Stimulated activated memory B cell treated with anti-CD40 and anti-IgM and Interleukin-4, amounts not matched to agents 10 μg/mL and 1 μg/mL and 100 μg/mL, for 72 hours (primary cell): Measurements from ENCODE around the gene DDX54.
A peak's percentile ranks its signal among the peaks of the same experiment; 100 is the strongest.

ENCODE experiments used
- ATAC-seq: fragments of 150-1000 bp; cut with Tn5 transposase; 2 replicates; pipeline ENCODE4 v1.10.0; 2021
- H3K27ac Mint-ChIP-seq: one replicate; pipeline ENCODE4 v1.8.0; 2022; ENCODE audit warnings: mild to moderate bottlenecking, mixed read lengths
- H3K27me3 Mint-ChIP-seq: one replicate; pipeline ENCODE4 v1.8.0; 2022; ENCODE audit warnings: mixed read lengths
- H3K36me3 Mint-ChIP-seq: one replicate; pipeline ENCODE4 v1.8.0; 2022; ENCODE audit warnings: mixed read lengths
- H3K4me1 Mint-ChIP-seq: one replicate; pipeline ENCODE4 v1.8.0; 2022; ENCODE audit warnings: mixed read lengths
- H3K4me3 Mint-ChIP-seq: one replicate; pipeline ENCODE4 v1.8.0; 2022; ENCODE audit warnings: mild to moderate bottlenecking, moderate library complexity, mixed read lengths
- H3K9me3 Mint-ChIP-seq: one replicate; pipeline ENCODE4 v1.8.0; 2022; ENCODE audit warnings: mixed read lengths

The DDX54 gene

DNA sequence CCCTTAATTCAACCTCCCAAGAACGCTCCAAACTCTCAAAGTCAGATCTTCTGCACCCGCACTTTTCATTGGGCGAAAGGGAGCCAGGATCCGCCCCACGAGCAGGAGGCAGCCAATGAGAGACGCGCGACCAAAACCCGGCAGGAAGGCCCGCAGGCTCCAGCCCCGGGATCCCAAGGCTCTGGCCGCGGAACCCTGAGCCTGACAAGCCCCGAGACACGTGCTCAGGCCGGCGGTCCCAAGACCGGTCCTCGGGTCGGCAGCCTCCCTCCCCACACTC lies 438 bp downstream of the DDX54 start:
- Mint-ChIP-seq H3K36me3 (peaks cover 40% of the 10 kb centered on the region), H3K4me3 (peak overlapping the region; percentile 88), H3K9me3 (no peaks in the 10 kb centered on the region), H3K27ac (peak overlapping the region; percentile 97), H3K4me1 (peaks cover 26% of the 10 kb centered on the region), H3K27me3 (no peaks in the 10 kb centered on the region)
- peak; percentile 93 for ATAC-seq

DNA sequence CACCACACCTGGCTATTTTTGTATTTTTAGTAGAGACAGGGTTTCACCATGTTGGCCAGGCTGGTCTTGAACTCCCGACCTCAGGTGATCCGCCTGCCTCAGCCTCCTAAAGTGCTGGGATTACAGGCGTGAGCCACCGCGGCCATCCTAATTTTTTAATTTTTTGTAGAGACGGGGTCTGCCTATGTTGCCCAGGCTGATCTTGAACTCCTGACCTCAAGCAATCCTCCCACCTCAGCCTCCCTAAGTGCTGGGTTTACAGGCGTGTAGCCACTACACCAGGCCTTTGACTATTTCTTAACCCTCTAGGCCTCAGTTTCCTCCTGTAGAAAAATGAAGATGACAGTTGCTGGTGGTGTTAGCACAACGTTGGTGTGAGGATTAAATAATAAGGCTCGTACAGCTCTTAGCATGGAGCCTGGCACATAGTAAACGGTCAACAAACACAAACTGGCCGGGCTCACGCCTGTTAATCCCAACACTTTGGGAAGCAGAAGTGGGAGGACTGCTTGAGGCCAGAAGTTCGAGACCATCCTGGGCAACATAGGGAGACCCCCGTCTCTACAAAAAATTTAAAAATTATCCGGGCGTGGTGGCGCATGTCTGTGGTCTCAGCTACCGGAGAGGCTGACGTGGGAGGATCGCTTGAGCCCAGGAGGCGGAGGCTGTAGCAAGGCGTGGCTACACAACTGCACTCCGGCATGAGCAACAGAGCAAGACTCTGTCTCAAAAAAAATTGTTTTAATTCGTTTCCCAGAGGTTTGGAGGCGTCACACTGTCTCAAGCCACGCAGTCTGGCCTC lies 979 bp downstream of the DDX54 start:
- Mint-ChIP-seq H3K4me1 (peaks cover 26% of the 10 kb centered on the region), H3K27ac (peak overlapping the region; percentile 97), H3K4me3 (peak overlapping the region; percentile 88), H3K9me3 (no peaks in the 10 kb centered on the region), H3K36me3 (peaks cover 43% of the 10 kb centered on the region), H3K27me3 (no peaks in the 10 kb centered on the region)
- ATAC-seq, result peak; percentile 76

DNA sequence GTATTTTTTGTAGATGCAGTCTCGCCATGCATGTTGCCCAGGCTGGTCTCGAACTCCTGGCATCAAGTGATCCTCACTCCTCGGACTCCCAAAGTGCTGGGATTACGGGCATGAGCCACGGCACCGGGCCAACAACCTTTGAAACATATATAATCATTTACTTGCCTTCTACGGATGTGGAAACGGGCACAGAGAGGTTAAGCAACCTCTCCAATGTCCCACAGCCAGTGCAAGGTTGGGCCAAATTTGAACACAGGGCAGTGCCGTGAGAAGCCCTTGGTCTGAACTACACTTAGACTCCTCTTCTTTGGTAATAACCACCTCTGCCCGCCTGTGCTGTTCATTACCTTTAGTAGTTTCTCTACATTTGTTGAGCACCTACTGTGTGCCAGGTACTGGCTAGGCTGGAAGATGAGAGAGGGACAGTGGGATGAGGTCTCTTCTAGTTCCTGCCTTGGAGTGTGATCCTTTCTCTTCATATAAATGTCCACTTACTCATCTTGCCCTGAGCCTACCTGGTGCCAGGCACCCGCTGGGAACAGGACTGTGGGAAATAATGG lies 2.2 kb downstream of the DDX54 start:
- Mint-ChIP-seq H3K36me3 (peaks cover 51% of the 10 kb centered on the region), H3K27ac (peak overlapping the region; percentile 97), H3K4me3 (no peak overlapping the region), H3K4me1 (peaks cover 26% of the 10 kb centered on the region), H3K27me3 (no peaks in the 10 kb centered on the region), H3K9me3 (no peaks in the 10 kb centered on the region)
- no peak for ATAC-seq

DNA sequence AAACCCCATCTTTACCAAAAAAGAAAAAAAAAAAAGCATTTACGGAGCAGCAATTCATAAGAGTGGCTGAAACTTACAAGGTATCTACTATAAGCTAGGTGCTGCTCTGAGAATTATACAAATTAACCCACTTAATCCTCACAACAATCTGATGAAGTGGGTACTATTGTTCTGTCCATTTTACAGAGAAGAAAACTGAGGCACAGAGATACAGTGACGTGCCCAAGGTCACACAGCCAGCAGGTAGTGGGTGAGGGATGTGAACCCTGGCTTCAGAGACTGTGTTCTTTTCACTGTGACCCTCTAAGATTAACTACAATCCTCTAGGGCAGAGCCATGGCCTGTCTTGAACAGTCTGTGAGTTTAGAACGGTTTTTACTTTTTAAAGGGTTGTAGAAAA lies 3.3 kb downstream of the DDX54 start:
- H3K4me3 Mint-ChIP-seq, result no peak overlapping the region
- peaks cover 57% of the 10 kb centered on the region for H3K36me3 Mint-ChIP-seq
- ATAC-seq, result no peak
- H3K4me1 Mint-ChIP-seq, result peaks cover 20% of the 10 kb centered on the region
- peaks cover 2% of the 10 kb centered on the region for H3K9me3 Mint-ChIP-seq
- no peaks in the 10 kb centered on the region for H3K27me3 Mint-ChIP-seq
- peak overlapping the region; percentile 22 for H3K27ac Mint-ChIP-seq

DNA sequence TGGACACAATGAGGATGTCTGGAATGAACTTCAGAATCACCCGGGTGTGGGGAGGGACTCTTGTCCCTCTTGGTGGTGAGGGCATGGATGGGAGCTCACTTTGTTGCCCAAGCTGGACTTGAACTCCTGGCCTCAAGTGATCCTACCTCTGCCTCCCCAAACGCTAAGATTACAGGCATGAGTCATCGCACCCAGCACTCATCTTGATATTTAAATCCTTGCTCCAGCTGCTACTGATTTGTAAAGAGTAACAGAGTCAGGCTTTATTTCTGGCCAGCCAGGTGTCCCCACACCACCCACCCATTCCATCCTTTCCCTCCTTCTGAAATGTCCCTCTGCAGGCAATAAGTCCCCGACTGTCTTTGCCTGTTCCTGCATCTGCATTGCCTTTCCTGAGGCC lies 4.9 kb downstream of the DDX54 start:
- no peak for ATAC-seq
- peaks cover 9% of the 10 kb centered on the region for H3K4me1 Mint-ChIP-seq
- peaks cover 61% of the 10 kb centered on the region for H3K36me3 Mint-ChIP-seq
- H3K27me3 Mint-ChIP-seq, result no peaks in the 10 kb centered on the region
- peaks cover 2% of the 10 kb centered on the region for H3K9me3 Mint-ChIP-seq
- no peak overlapping the region for H3K4me3 Mint-ChIP-seq
- peak overlapping the region; percentile 30 for H3K27ac Mint-ChIP-seq

DNA sequence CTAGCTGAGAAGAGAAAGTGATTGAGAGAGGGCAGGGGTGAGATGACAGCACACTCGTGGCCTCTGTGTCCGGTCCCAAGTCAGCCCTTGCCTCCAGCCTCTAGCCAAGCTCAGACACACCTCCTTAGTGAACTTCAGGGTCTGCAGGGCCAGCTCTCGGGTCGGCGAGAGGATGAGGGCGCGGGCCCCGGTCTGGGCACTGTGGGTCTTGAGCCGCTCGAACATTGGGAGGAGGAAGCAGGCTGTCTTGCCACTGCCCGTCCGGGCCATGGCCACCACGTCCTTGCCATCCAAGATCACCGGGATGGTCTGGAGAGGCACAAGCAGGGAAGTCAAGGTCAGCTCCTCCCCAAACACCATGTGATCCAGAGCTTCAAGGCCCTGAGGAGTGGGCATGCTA lies 6.3 kb downstream of the DDX54 start:
- Mint-ChIP-seq H3K4me3 (no peak overlapping the region), H3K4me1 (peaks cover 15% of the 10 kb centered on the region), H3K27me3 (no peaks in the 10 kb centered on the region), H3K36me3 (peaks cover 71% of the 10 kb centered on the region), H3K27ac (peak overlapping the region; percentile 46), H3K9me3 (peaks cover 2% of the 10 kb centered on the region)
- no peak for ATAC-seq

DNA sequence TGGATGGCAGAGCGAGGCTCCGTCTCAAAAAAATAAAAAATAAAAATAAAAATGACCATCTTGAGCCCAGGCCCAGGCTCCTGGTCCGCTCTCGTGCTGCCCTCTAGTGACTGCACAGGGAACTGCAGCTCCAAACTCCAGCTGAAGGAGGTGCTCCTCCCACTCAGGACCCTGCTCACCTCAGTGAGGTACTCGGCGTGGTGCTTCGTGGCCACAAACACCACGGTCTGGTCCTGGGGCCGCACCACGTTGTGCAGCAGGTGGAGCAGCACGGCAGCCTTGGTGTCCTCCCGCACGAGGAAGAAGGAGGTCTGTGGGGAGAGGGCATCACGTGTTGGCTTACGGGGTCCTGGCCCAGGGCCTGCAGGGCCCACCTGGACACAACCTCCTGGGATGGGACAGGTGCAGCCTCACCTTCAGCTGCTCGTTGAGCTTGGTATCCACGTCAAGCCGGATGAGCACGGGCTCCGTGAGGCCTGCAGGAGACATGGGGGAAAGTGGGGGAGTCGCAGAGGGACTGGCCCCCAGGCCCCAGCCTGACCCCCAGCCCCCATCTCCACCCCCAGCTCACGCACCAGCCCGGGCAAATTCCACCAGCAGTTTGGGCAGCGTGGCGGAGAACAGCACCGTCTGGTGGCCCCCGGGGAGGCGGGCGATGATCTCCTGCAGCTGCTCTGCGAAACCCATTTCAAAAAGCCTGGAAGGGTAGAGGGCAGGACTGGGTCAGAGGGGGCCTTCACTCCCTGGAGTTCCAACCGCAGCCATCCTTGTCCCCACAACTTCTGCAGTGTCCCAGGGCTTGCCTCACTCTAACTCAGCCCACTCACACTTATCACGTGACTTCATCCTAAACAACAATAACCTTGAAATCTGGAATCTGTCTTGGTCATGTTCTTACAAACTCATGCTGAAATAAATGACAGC lies 10.6 kb downstream of the DDX54 start:
- no peak overlapping the region for H3K4me3 Mint-ChIP-seq
- peaks cover 88% of the 10 kb centered on the region for H3K36me3 Mint-ChIP-seq
- peak overlapping the region; percentile 22 for H3K27ac Mint-ChIP-seq
- H3K27me3 Mint-ChIP-seq, result no peaks in the 10 kb centered on the region
- H3K4me1 Mint-ChIP-seq, result peaks cover 19% of the 10 kb centered on the region
- H3K9me3 Mint-ChIP-seq, result peaks cover 2% of the 10 kb centered on the region
- peak; percentile 70 for ATAC-seq

DNA sequence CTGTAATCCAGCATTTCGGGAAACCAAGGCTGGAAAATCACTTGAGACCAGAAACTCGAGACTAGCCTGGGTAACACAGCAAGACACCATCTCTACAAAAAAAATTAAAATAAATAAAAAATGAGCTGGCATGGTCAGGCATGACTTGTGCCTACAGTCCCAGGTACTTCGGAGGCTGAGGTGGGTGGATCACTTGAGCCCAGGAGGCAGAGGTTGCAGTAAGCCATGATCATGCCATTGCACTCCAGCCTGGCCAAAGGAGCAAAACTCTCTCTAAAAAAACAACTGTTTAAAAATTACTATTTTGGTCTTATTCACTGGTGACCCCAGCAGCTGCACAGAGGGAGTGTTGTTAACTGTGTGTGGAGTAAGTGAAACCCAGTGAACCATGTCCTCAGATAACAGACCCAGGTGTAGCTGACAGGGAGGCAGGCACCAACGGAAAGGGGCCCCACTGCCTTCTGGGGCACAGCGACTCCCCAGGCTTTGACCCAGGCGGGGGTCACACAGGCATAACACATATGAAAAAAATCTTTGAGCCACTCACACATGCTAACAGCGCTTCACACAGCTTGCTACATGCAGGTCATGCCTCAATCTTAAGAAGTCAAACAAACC lies 12.1 kb downstream of the DDX54 start:
- peak overlapping the region; percentile 55 for H3K27ac Mint-ChIP-seq

DNA sequence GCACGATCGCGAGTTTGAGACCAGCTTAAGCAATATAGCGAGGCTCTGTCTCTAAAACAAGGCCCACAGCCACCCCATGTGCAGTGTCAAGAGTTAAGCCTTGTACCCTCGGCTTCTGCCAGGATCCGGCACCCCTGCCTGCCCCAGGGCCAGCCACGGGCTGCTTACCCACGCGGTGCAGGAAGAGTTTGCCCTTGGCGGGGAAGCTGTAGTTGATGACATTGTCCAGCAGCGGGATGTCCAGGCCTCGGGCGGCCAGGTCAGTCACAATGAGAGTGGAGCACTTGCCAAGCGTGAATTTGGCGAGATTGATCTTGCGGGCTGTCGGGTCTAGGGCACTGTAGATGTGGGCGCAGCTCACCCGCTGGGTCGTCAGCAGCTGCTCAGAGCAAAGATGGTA lies 13.1 kb downstream of the DDX54 start:
- Mint-ChIP-seq H3K36me3 (peaks cover 87% of the 10 kb centered on the region), H3K4me1 (peaks cover 19% of the 10 kb centered on the region), H3K4me3 (no peak overlapping the region), H3K27me3 (no peaks in the 10 kb centered on the region), H3K27ac (peak overlapping the region; percentile 7), H3K9me3 (no peaks in the 10 kb centered on the region)
- ATAC-seq, result no peak

More for the DNA sequence above, 12.1 kb downstream of the DDX54 start:
- Mint-ChIP-seq H3K4me3 (no peak overlapping the region), H3K36me3 (peaks cover 88% of the 10 kb centered on the region), H3K27me3 (no peaks in the 10 kb centered on the region), H3K9me3 (peaks cover 2% of the 10 kb centered on the region), H3K4me1 (peaks cover 19% of the 10 kb centered on the region)
- ATAC-seq, result no peak

DNA sequence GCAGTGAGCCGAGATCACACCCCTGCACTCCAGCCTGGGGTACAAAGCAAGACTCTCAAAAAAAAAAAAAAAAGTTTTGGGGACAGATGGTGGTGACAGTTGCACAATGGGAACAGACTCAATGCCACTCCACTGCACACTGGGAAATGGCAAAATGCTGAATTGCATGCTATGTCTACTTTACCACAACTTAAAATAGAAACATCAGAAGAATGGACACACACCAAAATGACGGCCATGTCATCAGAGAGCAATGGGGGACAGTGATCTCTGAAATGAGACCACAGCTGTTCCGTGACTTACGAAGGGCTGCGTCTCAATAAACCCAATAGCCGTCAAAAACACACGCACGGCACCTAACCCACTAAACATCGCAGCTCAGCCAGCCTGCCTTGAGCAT lies 13.7 kb downstream of the DDX54 start:
- H3K36me3 Mint-ChIP-seq, result peaks cover 84% of the 10 kb centered on the region
- no peak for ATAC-seq

DNA sequence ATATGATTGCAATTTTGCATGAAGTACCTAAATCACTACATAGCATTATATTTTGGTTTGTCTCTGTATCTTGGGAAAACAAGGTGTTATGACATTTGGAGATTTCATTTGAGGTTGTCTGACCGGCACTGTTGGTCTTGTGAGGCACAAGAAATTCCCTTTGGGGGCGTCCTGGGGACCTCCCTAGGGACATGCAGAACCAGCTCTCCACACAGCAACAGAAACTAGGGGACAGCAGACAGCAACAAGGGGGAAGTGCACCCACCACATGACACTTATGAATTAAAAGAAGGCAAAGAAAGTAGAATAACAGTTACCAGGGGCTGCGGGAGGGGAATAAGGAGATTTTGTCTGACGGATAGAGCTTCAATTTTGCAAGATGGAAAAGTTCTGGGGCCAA lies 14.4 kb downstream of the DDX54 start:
- Mint-ChIP-seq H3K9me3 (no peaks in the 10 kb centered on the region), H3K4me1 (peaks cover 19% of the 10 kb centered on the region), H3K27ac (peak overlapping the region; percentile 66), H3K4me3 (peak overlapping the region; percentile 24), H3K27me3 (no peaks in the 10 kb centered on the region), H3K36me3 (peaks cover 84% of the 10 kb centered on the region)
- peak; percentile 79 for ATAC-seq

More for the DNA sequence above, 13.7 kb downstream of the DDX54 start:
- Mint-ChIP-seq H3K27me3 (no peaks in the 10 kb centered on the region), H3K9me3 (no peaks in the 10 kb centered on the region), H3K27ac (peak overlapping the region; percentile 66), H3K4me1 (peaks cover 19% of the 10 kb centered on the region), H3K4me3 (no peak overlapping the region)

DNA sequence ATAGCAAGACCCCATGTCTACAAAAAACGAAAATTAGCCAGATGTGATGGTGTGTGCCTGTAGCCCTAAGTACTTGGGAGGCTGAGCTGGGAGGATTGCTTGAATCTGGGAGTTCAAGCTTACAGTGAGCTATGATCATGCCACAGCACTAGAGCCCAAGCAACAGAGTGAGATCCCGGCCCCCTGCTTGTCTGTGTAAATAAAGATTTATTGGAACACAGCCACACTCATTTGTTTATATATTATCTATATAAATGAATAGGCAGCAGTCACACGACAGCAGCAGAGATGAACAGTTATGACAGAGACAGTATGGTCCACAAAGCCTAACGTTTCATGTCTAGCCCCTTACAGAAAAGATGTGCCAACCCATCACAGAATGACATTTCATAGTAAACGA lies 14.8 kb downstream of the DDX54 start:
- no peaks in the 10 kb centered on the region for H3K27me3 Mint-ChIP-seq
- peaks cover 86% of the 10 kb centered on the region for H3K36me3 Mint-ChIP-seq
- H3K4me1 Mint-ChIP-seq, result peaks cover 19% of the 10 kb centered on the region
- H3K4me3 Mint-ChIP-seq, result no peak overlapping the region
- peak overlapping the region; percentile 66 for H3K27ac Mint-ChIP-seq
- no peaks in the 10 kb centered on the region for H3K9me3 Mint-ChIP-seq
- ATAC-seq, result no peak

DNA sequence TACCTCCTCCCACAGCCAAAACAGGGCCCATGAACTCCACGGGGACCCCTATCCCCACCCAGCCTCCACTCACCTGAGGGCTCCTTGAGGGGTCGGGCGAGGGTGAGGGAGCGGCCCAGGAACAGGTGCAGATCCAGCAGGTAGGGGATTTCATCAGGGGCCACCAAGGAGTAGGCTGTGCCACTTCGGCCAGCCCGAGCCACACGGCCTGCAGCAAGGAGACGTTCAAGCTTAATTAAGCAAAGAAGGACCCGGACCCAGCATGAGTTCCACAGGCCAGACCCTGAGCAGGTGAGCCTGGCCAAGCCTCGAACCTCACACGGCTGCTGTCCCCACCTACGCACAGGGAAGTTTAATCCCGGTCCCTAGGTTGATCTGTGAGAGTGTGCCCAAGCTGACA lies 15.6 kb downstream of the DDX54 start:
- ATAC-seq, result no peak
- H3K27me3 Mint-ChIP-seq, result no peaks in the 10 kb centered on the region
- H3K36me3 Mint-ChIP-seq, result peaks cover 88% of the 10 kb centered on the region
- H3K4me3 Mint-ChIP-seq, result no peak overlapping the region
- H3K9me3 Mint-ChIP-seq, result no peaks in the 10 kb centered on the region
- peaks cover 18% of the 10 kb centered on the region for H3K4me1 Mint-ChIP-seq
- H3K27ac Mint-ChIP-seq, result peak overlapping the region; percentile 40

DNA sequence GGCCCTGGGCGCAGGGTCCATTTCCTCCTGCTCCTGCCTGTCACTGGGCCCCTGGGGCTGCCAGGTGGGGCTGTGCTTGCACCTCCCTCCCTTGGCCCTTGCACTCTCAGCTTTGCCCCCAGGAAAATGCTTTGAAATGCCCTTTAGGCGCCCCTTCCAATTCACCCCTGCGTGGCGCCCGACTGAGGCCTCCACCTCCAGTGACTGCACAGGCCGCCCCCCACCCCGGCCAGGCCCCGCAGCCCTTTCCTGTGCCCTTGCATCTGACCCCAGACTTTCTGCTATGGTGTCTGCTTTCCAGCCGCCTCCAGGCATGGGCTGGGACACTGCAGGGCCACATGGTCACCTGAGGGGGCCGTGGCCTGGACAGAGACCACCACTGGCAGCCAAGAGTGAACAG lies 17.4 kb downstream of the DDX54 start:
- no peak for ATAC-seq
- Mint-ChIP-seq H3K27me3 (no peaks in the 10 kb centered on the region), H3K27ac (no peak overlapping the region), H3K4me1 (peaks cover 8% of the 10 kb centered on the region), H3K9me3 (no peaks in the 10 kb centered on the region), H3K36me3 (peaks cover 93% of the 10 kb centered on the region), H3K4me3 (no peak overlapping the region)
